ENCODE measurements around the gene C1orf210.

- TF ChIP-seq CTCF (IDR thresholded peaks at IDR 0.05), result no peak
- no peak for TF ChIP-seq POLR2AphosphoS5 (IDR thresholded peaks at IDR 0.05)
Observed at GRCh38 chr1:43267291-43267805, 18.0 kb downstream of the C1orf210 start.

Data from suprapubic skin (tissue), 3 donors.